Measurements from ENCODE around the gene FGF12.

FGF12 gene

DNA sequence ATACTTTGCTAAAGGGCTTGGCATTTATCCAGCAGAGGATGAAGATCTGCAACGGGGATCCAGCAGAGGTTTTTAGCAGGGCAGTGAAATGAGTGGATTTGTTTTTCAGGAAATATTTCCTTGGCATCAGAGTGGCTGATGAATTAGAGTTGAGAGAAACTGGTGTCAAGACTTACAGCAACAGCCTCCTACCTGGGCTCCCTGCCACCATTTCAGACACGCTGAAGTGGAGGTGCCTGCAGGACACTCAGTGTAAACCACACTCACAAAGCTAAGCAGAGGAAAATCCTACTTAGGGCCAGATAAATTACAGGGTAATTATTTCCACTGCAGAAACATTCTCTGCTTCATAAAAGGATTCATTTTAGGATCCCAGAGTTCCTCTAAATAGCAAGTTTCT is 519.7 kb downstream of the FGF12 start:
- H2BK120ac ChIP-seq (ENCODE audit: insufficient read depth, low read length, poor library complexity): no peak overlapping the region

DNA sequence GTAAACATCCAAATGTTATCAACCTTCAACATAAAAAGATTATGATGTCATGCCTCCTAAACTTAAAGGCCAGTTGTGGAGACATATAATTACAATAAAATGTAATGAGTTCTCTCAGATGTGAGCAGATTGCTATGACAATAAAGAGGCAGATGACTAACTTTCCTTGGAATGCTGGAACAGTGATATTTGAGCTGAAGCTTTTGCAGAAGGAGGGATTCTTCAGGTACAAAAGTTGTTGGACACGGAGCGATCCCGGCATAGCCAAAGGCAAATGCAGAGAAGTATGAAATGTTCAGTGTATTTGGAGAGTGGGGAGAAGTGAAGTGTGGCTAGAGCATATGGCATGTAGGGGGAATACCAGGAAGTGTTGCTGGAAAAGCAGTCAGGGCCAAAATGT is 520.1 kb downstream of the FGF12 start:
- no peak overlapping the region for H3K4ac ChIP-seq (ENCODE audit: low read depth, low read length)
- no peak overlapping the region for H2BK12ac ChIP-seq (ENCODE audit: low read length)
- no peak for DNase-seq
- no peak overlapping the region for H3K18ac ChIP-seq (ENCODE audit: low read length)
- H3K27ac ChIP-seq (ENCODE audit: low read depth, low read length): no peak overlapping the region
- H3K4me1 ChIP-seq (ENCODE audit: control insufficient read depth in 1 of 2, insufficient read depth in 2 of 2, low read length in 2 of 2): no peaks in the 10 kb centered on the region
- H3K4me2 ChIP-seq (ENCODE audit: low read length): no peak overlapping the region
- H3K36me3 ChIP-seq (ENCODE audit: control insufficient read depth in 1 of 2, insufficient read depth in 2 of 2, low read length in 2 of 2): no peaks in the 10 kb centered on the region
- H3K79me2 ChIP-seq (ENCODE audit: control insufficient read depth, insufficient read depth, low read length, poor library complexity): no peaks in the 10 kb centered on the region
- H3K14ac ChIP-seq (ENCODE audit: low read length): no peak overlapping the region
- H4K12ac ChIP-seq (ENCODE audit: low read depth, low read length): no peak overlapping the region
- H2BK120ac ChIP-seq (ENCODE audit: insufficient read depth, low read length, poor library complexity): no peak overlapping the region
- H3K9me3 ChIP-seq (ENCODE audit: insufficient read depth, low read depth, low read length): no peaks in the 10 kb centered on the region
- H3K79me1 ChIP-seq (ENCODE audit: low read length): no peaks in the 10 kb centered on the region
- no peak overlapping the region for H3K9ac ChIP-seq (ENCODE audit: low read length)
- no peaks in the 10 kb centered on the region for H3K27me3 ChIP-seq (ENCODE audit: insufficient read depth, low read length)
- H2BK5ac ChIP-seq (ENCODE audit: low read depth, low read length, poor library complexity): no peak overlapping the region
- no peak overlapping the region for H2AK5ac ChIP-seq (ENCODE audit: low read length)
- no CpG with 5 or more reads among the region's 3 CpGs for WGBS (ENCODE audit: extremely low coverage, insufficient coverage, insufficient read length)
- H4K8ac ChIP-seq (ENCODE audit: low read depth, low read length): no peak overlapping the region
- H3K4me3 ChIP-seq (ENCODE audit: low read depth, low read length): no peak overlapping the region
- H4K91ac ChIP-seq (ENCODE audit: low read depth, low read length): no peak overlapping the region
- no peak overlapping the region for H2AFZ ChIP-seq (ENCODE audit: insufficient read depth, low read length, poor library complexity)
- H3K23ac ChIP-seq (ENCODE audit: low read length): no peak overlapping the region

More for the DNA sequence above, 519.7 kb downstream of the FGF12 start:
- H3K4me1 ChIP-seq (ENCODE audit: control insufficient read depth in 1 of 2, insufficient read depth in 2 of 2, low read length in 2 of 2): no peaks in the 10 kb centered on the region
- no peaks in the 10 kb centered on the region for H3K9me3 ChIP-seq (ENCODE audit: insufficient read depth, low read depth, low read length)
- no peak overlapping the region for H4K91ac ChIP-seq (ENCODE audit: low read depth, low read length)
- no peak overlapping the region for H3K4me3 ChIP-seq (ENCODE audit: low read depth, low read length)
- no peak overlapping the region for H3K27ac ChIP-seq (ENCODE audit: low read depth, low read length)
- no peaks in the 10 kb centered on the region for H3K27me3 ChIP-seq (ENCODE audit: insufficient read depth, low read length)
- H3K79me1 ChIP-seq (ENCODE audit: low read length): no peaks in the 10 kb centered on the region
- H3K14ac ChIP-seq (ENCODE audit: low read length): no peak overlapping the region
- no peak overlapping the region for H2AFZ ChIP-seq (ENCODE audit: insufficient read depth, low read length, poor library complexity)
- no peak overlapping the region for H3K4me2 ChIP-seq (ENCODE audit: low read length)
- no peak overlapping the region for H2BK5ac ChIP-seq (ENCODE audit: low read depth, low read length, poor library complexity)
- no peak overlapping the region for H3K18ac ChIP-seq (ENCODE audit: low read length)
- H4K12ac ChIP-seq (ENCODE audit: low read depth, low read length): no peak overlapping the region
- H3K4ac ChIP-seq (ENCODE audit: low read depth, low read length): no peak overlapping the region
- H3K79me2 ChIP-seq (ENCODE audit: control insufficient read depth, insufficient read depth, low read length, poor library complexity): no peaks in the 10 kb centered on the region
- no peak overlapping the region for H2BK12ac ChIP-seq (ENCODE audit: low read length)
- DNase-seq: no peak
- WGBS (ENCODE audit: extremely low coverage, insufficient coverage, insufficient read length): no CpG with 5 or more reads among the region's 2 CpGs
- H2AK5ac ChIP-seq (ENCODE audit: low read length): no peak overlapping the region
- H4K8ac ChIP-seq (ENCODE audit: low read depth, low read length): no peak overlapping the region
- H3K23ac ChIP-seq (ENCODE audit: low read length): no peak overlapping the region
- no peak overlapping the region for H3K9ac ChIP-seq (ENCODE audit: low read length)
- H3K36me3 ChIP-seq (ENCODE audit: control insufficient read depth in 1 of 2, insufficient read depth in 2 of 2, low read length in 2 of 2): no peaks in the 10 kb centered on the region

DNA sequence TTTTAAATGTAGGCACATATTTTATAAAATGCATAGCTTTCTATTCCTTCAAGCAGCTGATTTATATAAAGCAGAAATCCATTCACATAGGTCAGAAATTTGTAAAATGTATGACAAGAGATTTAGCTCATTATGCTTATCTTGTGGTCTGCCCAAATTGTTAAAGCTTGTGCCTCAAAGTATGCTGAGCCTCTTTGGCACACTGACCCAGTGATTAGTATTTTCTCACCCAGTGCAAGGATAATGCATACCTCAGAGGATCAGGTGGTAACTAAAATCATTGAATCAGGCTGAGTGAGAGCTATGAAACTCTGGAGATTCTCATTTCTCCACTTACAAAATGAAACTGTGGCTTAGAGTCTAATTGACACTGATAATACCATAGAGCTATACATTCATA is 533.3 kb downstream of the FGF12 start:
- Histone ChIP-seq H2BK5ac (ENCODE audit: low read depth, low read length, poor library complexity) (no peak overlapping the region), H2AFZ (ENCODE audit: insufficient read depth, low read length, poor library complexity) (no peak overlapping the region), H3K27ac (ENCODE audit: low read depth, low read length) (no peak overlapping the region), H3K79me2 (ENCODE audit: control insufficient read depth, insufficient read depth, low read length, poor library complexity) (no peaks in the 10 kb centered on the region), H3K23ac (ENCODE audit: low read length) (no peak overlapping the region), H3K9ac (ENCODE audit: low read length) (no peak overlapping the region), H3K18ac (ENCODE audit: low read length) (no peak overlapping the region), H2BK12ac (ENCODE audit: low read length) (no peak overlapping the region), H2BK120ac (ENCODE audit: insufficient read depth, low read length, poor library complexity) (no peak overlapping the region), H3K14ac (ENCODE audit: low read length) (no peak overlapping the region), H4K91ac (ENCODE audit: low read depth, low read length) (no peak overlapping the region), H2AK5ac (ENCODE audit: low read length) (no peak overlapping the region), H4K12ac (ENCODE audit: low read depth, low read length) (no peak overlapping the region), H3K79me1 (ENCODE audit: low read length) (no peaks in the 10 kb centered on the region), H3K4me2 (ENCODE audit: low read length) (no peak overlapping the region), H3K4me1 (ENCODE audit: control insufficient read depth in 1 of 2, insufficient read depth in 2 of 2, low read length in 2 of 2) (no peaks in the 10 kb centered on the region), H3K27me3 (ENCODE audit: insufficient read depth, low read length) (no peaks in the 10 kb centered on the region), H3K9me3 (ENCODE audit: insufficient read depth, low read depth, low read length) (no peaks in the 10 kb centered on the region), H4K8ac (ENCODE audit: low read depth, low read length) (no peak overlapping the region), H3K4ac (ENCODE audit: low read depth, low read length) (no peak overlapping the region), H3K4me3 (ENCODE audit: low read depth, low read length) (no peak overlapping the region), H3K36me3 (ENCODE audit: control insufficient read depth in 1 of 2, insufficient read depth in 2 of 2, low read length in 2 of 2) (no peaks in the 10 kb centered on the region)
- DNase-seq: no peak

DNA sequence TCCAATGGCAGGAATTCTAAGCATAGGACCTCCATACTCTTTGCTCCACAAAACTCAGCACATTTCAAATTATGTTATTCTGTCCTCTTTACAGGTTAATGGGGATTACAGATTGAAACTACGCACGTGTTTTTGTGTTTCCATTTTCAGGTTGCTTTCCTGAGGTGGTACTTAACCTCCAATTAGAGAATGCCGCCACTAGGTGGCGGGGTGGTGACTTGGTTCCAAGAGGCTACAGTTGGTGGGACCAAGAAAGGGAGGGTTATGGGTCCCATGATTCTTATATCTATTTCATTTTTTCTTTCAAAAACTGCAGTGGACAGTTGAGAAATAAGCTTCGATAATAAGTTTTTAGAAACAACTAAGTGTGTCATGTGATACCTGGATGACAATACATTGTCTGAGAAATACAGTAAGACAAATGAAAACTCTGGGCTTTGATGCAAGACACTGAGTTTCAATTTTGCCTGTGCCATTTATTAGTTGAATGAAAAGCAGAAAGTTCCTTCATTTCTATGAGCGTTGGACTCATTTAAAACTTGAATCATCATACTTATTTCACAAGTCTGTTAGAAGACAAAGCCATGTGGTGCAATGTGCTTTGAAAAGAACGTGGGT is 539.0 kb downstream of the FGF12 start:
- Histone ChIP-seq H2BK120ac (ENCODE audit: insufficient read depth, low read length, poor library complexity) (no peak overlapping the region), H2AFZ (ENCODE audit: insufficient read depth, low read length, poor library complexity) (no peak overlapping the region), H3K4ac (ENCODE audit: low read depth, low read length) (no peak overlapping the region), H3K9ac (ENCODE audit: low read length) (no peak overlapping the region), H3K4me2 (ENCODE audit: low read length) (no peak overlapping the region), H3K18ac (ENCODE audit: low read length) (no peak overlapping the region), H2AK5ac (ENCODE audit: low read length) (no peak overlapping the region), H3K79me1 (ENCODE audit: low read length) (no peaks in the 10 kb centered on the region), H4K91ac (ENCODE audit: low read depth, low read length) (no peak overlapping the region), H3K27me3 (ENCODE audit: insufficient read depth, low read length) (no peaks in the 10 kb centered on the region), H4K8ac (ENCODE audit: low read depth, low read length) (no peak overlapping the region), H3K36me3 (ENCODE audit: control insufficient read depth in 1 of 2, insufficient read depth in 2 of 2, low read length in 2 of 2) (no peaks in the 10 kb centered on the region), H3K4me3 (ENCODE audit: low read depth, low read length) (no peak overlapping the region), H3K14ac (ENCODE audit: low read length) (no peak overlapping the region), H2BK5ac (ENCODE audit: low read depth, low read length, poor library complexity) (no peak overlapping the region), H2BK12ac (ENCODE audit: low read length) (no peak overlapping the region), H4K12ac (ENCODE audit: low read depth, low read length) (no peak overlapping the region), H3K9me3 (ENCODE audit: insufficient read depth, low read depth, low read length) (no peaks in the 10 kb centered on the region), H3K23ac (ENCODE audit: low read length) (no peak overlapping the region), H3K27ac (ENCODE audit: low read depth, low read length) (no peak overlapping the region), H3K4me1 (ENCODE audit: control insufficient read depth in 1 of 2, insufficient read depth in 2 of 2, low read length in 2 of 2) (no peaks in the 10 kb centered on the region), H3K79me2 (ENCODE audit: control insufficient read depth, insufficient read depth, low read length, poor library complexity) (no peaks in the 10 kb centered on the region)
- no CpG with 5 or more reads among the region's 7 CpGs for WGBS (ENCODE audit: extremely low coverage, insufficient coverage, insufficient read length)
- DNase-seq: peak; percentile 35 to 74
